K562 (cell line): Measurements from ENCODE around the gene NTNG1. TPM values are rescaled to one million over a fixed set of nuclear protein-coding genes. Genes with fewer than 3 reads are reported as not detected.

Source experiments
- ATAC-seq: fragments of 200-7000 bp; cut with Tn5 transposase; 3 replicates; pipeline ENCODE4 v1.9.1; 2020; ENCODE audit warnings: moderate library complexity
- BruUV-seq: library from RNA; stranded (reverse); fragments of 400-500 nt; replicated peaks from 2 replicates; lab custom pipeline; 2021; lab: Mats Ljungman, UMichigan
- CTCF ChIA-PET: fragments of 300-600 bp; formaldehyde crosslinking; extraction: SDS; loops from one replicate; lab custom pipeline; 2021; ENCODE audit warnings: low intra/inter-chr PET ratio; lab: Yijun Ruan, JAX
- POLR2A ChIA-PET: fragments of 300-600, 350-650 bp; sonication (Branson Sonifier 250); formaldehyde crosslinking; extraction: SDS; loops from one replicate; lab custom pipeline; 2021; ENCODE audit warnings: antibody characterized with exemption, inconsistent platforms; lab: Yijun Ruan, JAX
- DNase-seq, 4 experiments: peaks; one replicate each; pipeline versions ENCODE4 v3.0.0 to v3.0.0-alpha.2; 2011 to 2018; ENCODE audit warnings: low spot score in 3 of 4, mixed read lengths in 3 of 4; ENCODE audit errors: extremely low read depth in 1 of 4
- FAIRE-seq: peaks from 2 replicates; lab custom pipeline; 2011; peaks lifted over from hg19 to GRCh38; lab: Jason Lieb, UNC
- H2AFZ ChIP-seq: 2 replicates; pipeline ENCODE4 v1.6.0; 2011; ENCODE audit warnings: low read depth, low read length, control low read depth, inconsistent platforms
- H3K27ac ChIP-seq: fragments of 200-600 bp; 3 replicates; pipeline ENCODE4 v1.8.0; 2011; ENCODE audit warnings: low read depth, mild to moderate bottlenecking, control low read depth, inconsistent platforms, low read length, moderate library complexity, mixed read lengths; ENCODE audit errors: extremely low read depth
- H3K27me3 ChIP-seq, 2 experiments: fragments of 300-600 bp in 1 of 2; 2 replicates in 1 of 2; 3 replicates in 1 of 2; pipeline versions ENCODE4 v1.6.0 to v1.8.0; 2011; ENCODE audit warnings: inconsistent platforms in 2 of 2, low read length in 2 of 2, mild to moderate bottlenecking in 1 of 2, mixed read lengths in 1 of 2, moderate library complexity in 1 of 2; ENCODE audit not compliant: control insufficient read depth in 2 of 2, insufficient read depth in 2 of 2
- H3K36me3 ChIP-seq: fragments of 300-600 bp; 3 replicates; pipeline ENCODE4 v1.8.0; 2011; ENCODE audit warnings: mild to moderate bottlenecking, low read length, inconsistent platforms; ENCODE audit not compliant: control insufficient read depth, insufficient read depth
- H3K4me1 ChIP-seq, 2 experiments: fragments of 200-600 bp in 1 of 2; replicated peaks in 1 of 2; 2 replicates in 1 of 2; 3 replicates in 1 of 2; pipeline versions ENCODE4 v1.5.1 to v1.8.0; 2011; ENCODE audit warnings: inconsistent platforms in 2 of 2, low read length in 2 of 2, mild to moderate bottlenecking in 1 of 2, mixed read lengths in 1 of 2, moderate library complexity in 1 of 2; ENCODE audit not compliant: control insufficient read depth in 2 of 2, insufficient read depth in 2 of 2
- H3K4me2 ChIP-seq: 2 replicates; pipeline ENCODE4 v1.6.1; 2011; ENCODE audit warnings: low read length, control low read depth, inconsistent platforms, mixed read lengths; ENCODE audit not compliant: insufficient read depth
- H3K4me3 ChIP-seq: fragments of 200-600 bp; sonication (generic), shearing (Covaris generic); 2 replicates; pipeline ENCODE4 v1.5.1; 2016; ENCODE audit warnings: control low read depth, inconsistent platforms
- H3K79me2 ChIP-seq: fragments of 200-600 bp; 3 replicates; pipeline ENCODE4 v1.8.0; 2011; ENCODE audit warnings: low read length, inconsistent platforms; ENCODE audit not compliant: control insufficient read depth, insufficient read depth
- H3K9ac ChIP-seq, 2 experiments: 2 replicates each; pipeline versions ENCODE4 v1.6.0 to v1.6.1; 2011; ENCODE audit warnings: low read depth in 2 of 2, low read length in 2 of 2, control low read depth in 1 of 2, inconsistent platforms in 1 of 2, mild to moderate bottlenecking in 1 of 2, mixed read lengths in 1 of 2; ENCODE audit not compliant: insufficient read depth in 1 of 2
- H3K9me1 ChIP-seq: one replicate; pipeline ENCODE4 v1.6.0; 2011; ENCODE audit warnings: inconsistent platforms, mild to moderate bottlenecking, low read length, moderate library complexity; ENCODE audit not compliant: control insufficient read depth, insufficient read depth
- H3K9me3 ChIP-seq: replicated peaks from 2 replicates; pipeline ENCODE4 v1.5.1; 2011; ENCODE audit warnings: low read depth, low read length, inconsistent platforms; ENCODE audit not compliant: control insufficient read depth, insufficient read depth
- H4K20me1 ChIP-seq: replicated peaks from 2 replicates; pipeline ENCODE4 v1.6.1; 2011; ENCODE audit warnings: low read length, inconsistent platforms, mixed read lengths; ENCODE audit not compliant: control insufficient read depth, insufficient read depth
- CCNT2 ChIP-seq: IDR thresholded peaks from 2 replicates; pipeline ENCODE4 v1.6.1; 2011; ENCODE audit warnings: borderline replicate concordance, low read depth, mild to moderate bottlenecking, moderate library complexity, mixed read lengths, low read length; ENCODE audit not compliant: insufficient read length; ENCODE audit errors: extremely low read depth
- MAFK ChIP-seq: IDR thresholded peaks from 2 replicates; pipeline ENCODE4 v1.6.1; 2011; ENCODE audit warnings: low read length, improper control_type of control experiment
- NFIX ChIP-seq: fragments of 250-450 bp; sonication (Bioruptor Pico); IDR thresholded peaks from 2 replicates; pipeline ENCODE4 v1.4.0; 2020; ENCODE audit warnings: low read depth, mild to moderate bottlenecking, moderate library complexity
- RUNX1 ChIP-seq: sonication (generic); IDR thresholded peaks from 2 replicates; pipeline ENCODE4 v1.6.1; 2016; ENCODE audit warnings: antibody characterized with exemption, low read depth
- ZBTB33 ChIP-seq: sonication (generic); formaldehyde crosslinking; IDR thresholded peaks from 2 replicates; pipeline ENCODE4 v1.8.1; 2023; ENCODE audit warnings: mild to moderate bottlenecking, missing genetic modification reagents
- ZNF134 ChIP-seq: fragments of 250-450 bp; sonication (Bioruptor Pico); conservative IDR thresholded peaks from 2 replicates; pipeline ENCODE4 v1.4.0; 2020
- ZNF764 ChIP-seq: fragments of 250-450 bp; sonication (Bioruptor Pico); IDR thresholded peaks from 2 replicates; pipeline ENCODE4 v1.4.0; 2020; ENCODE audit warnings: low read depth, mild to moderate bottlenecking, moderate library complexity
- WGBS: fragments of 100-300 bp; shearing (Covaris generic); methylation state at CpG from one replicate; pipeline ENCODE4 v1.1.6; 2016; ENCODE audit warnings: low coverage, mixed read lengths; ENCODE audit not compliant: insufficient coverage; ENCODE audit errors: missing lambda C conversion rate; 5-methylcytosine and 5-hydroxymethylcytosine counted together
- in situ Hi-C: fragments of 300-500 bp; cut with MboI; formaldehyde crosslinking; loops from 4 replicates; pipeline ENCODE4 v1.15.0; 2018; ENCODE audit warnings: inconsistent platforms, mixed read lengths
- intact Hi-C: fragments of 100-400 bp; cut with micrococcal nuclease; formaldehyde crosslinking; loops from 2 replicates; pipeline ENCODE4 v1.14.2; 2022
- polyA plus RNA-seq, 8 experiments: library from polyadenylated mRNA; depleted of rRNA in 4 of 8; stranded (reverse) in 5 of 8; unstranded in 3 of 8; fragments of >200 nt; fragmentation: Nextera tagmentation in 2 of 8; fragmentation: Illumina TruSeq in 1 of 8; extraction: Ambion mirVana in 2 of 8; extraction: Trizol in 1 of 8; gene quantifications; 2 replicates each; pipeline versions ENCODE4 v1.2.1 to v1.2.3, GENCODE V29; 2011 to 2014; ENCODE audit warnings: inconsistent platforms in 1 of 8, missing spikeins in 1 of 8
- total RNA-seq, 7 experiments: library from RNA; depleted of rRNA in 6 of 7; stranded (reverse); fragments of >200 nt in 6 of 7; fragmentation: Illumina TruSeq in 2 of 7; extraction: Trizol in 2 of 7; gene quantifications; 2 replicates each; pipeline versions ENCODE4 v1.2.1 to v1.2.3, GENCODE V29; 2011 to 2021; ENCODE audit warnings: low replicate concordance in 1 of 7

The NTNG1 gene
- total and polyA plus RNA-seq, 9 of the 15 experiments (the other 6 are each of a cell fraction or from before 2014, with no cell fraction given) = not detected

DNA sequence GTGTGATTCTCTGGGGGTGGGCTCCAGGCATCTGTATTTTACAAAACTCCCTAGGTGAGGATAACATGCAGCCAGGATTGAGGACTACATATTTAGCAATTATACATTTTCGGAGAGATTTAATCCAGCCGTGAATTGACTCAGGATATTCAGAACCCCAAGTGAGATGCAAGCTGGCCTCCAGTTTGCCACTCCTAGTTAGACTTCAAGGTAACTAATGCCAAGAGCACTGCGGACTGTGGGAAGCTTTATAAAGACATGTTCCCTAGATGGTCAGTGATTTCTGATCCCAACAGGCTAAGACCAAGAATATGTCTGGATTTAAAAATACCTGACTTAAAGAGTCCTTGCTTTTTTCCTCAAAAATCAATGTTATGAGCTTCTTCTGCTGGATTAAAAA, 308.5 kb downstream of the NTNG1 start:
- in situ Hi-C loops = no loop called here
- H3K9ac ChIP-seq = no peak overlapping the region
- WGBS = 2% methylated on average over 3 of the region's 3 CpGs

More for the DNA sequence above, 308.5 kb downstream of the NTNG1 start:
- no peak for FAIRE-seq
- no peak overlapping the region for H3K4me3 ChIP-seq
- no peaks in the 10 kb centered on the region for H4K20me1 ChIP-seq
- intact Hi-C loops = no loop called here
- no peaks in the 10 kb centered on the region for H3K36me3 ChIP-seq
- H2AFZ ChIP-seq = no peak overlapping the region
- H3K9me3 ChIP-seq = no peaks in the 10 kb centered on the region
- H3K79me2 ChIP-seq = no peaks in the 10 kb centered on the region
- no peaks in the 10 kb centered on the region for H3K27me3 ChIP-seq
- no peak overlapping the region for H3K27ac ChIP-seq
- BruUV-seq = no TSS peak
- no peaks in the 10 kb centered on the region for H3K4me1 ChIP-seq
- TF ChIP-seq ZNF764 (CRISPR knock-in tag) (no peak), ZNF134 (CRISPR knock-in tag) (no peak), RUNX1 (no peak), NFIX (CRISPR knock-in tag) (no peak), MAFK (no peak), ZBTB33 (CRISPR knock-in tag) (no peak), CCNT2 (no peak)
- no peaks in the 10 kb centered on the region for H3K9me1 ChIP-seq
- no peak for ATAC-seq
- DNase-seq = no peak
- POLR2A ChIA-PET = no interaction called here
- H3K4me2 ChIP-seq = no peak overlapping the region
- CTCF ChIA-PET = no interaction called here
